Epithelial cell of proximal tubule (primary cell): Measurements from ENCODE around the gene SELENOT. TPM values are rescaled to one million over a fixed set of nuclear protein-coding genes. Genes with fewer than 3 reads are reported as not detected.

Source experiments
- DNase-seq: peaks from one replicate; pipeline ENCODE4 v3.0.0-alpha.2; 2011; ENCODE audit warnings: low read depth
- H3K4me3 ChIP-seq: 2 replicates; pipeline ENCODE4 v1.5.1; 2011; ENCODE audit warnings: low read depth, mild to moderate bottlenecking, low read length
- total RNA-seq: library from RNA; depleted of rRNA; stranded (reverse); fragments of >200 nt; gene quantifications from 2 replicates; pipeline ENCODE4 v1.2.3, GENCODE V29; 2015
- TF ChIP-seq, protein P1 (sequence below): conservative IDR thresholded peaks from 2 replicates; pipeline ENCODE4 v1.5.1; 2012; ENCODE audit warnings: low read depth, mild to moderate bottlenecking, low read length

SELENOT gene
- total RNA-seq, 1 donor from 2014 or later = 104 TPM

DNA sequence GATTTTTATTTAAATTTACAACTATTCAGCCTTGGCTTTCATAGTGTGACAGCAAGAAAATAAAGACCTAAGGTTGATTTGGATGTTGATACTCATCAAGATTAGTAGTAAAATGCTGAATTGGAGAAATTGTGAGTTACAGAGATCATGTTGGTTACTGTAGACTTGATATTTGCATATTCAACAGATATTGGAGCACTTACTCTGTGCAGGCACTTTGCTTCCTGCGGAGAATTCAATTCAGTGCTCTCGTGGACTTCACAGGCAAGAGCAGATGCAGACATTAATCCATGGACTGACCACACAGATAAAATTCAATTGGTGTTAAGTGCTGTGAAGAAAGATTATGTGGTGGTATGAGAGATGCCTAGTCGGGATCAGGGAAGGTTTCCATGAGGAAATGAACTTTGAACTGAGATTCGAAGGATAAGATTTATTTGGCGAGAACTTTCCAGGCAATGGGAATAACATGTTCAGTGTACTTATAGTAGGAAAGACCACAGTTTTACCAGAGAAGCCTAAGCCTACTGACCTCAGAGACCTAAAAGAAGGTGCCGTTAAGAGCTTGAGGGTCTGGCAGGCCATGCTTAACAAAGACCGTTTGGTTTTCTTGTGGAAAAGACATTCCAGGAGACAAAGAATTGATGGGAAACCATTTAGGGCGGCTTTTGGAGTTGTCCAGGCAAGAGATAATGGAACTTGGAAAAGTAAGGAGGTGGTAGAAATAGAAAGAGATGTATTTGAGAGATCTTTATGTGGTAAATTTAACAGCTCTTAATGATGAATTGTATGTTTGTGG, 4.3 kb downstream of the SELENOT start:
- H3K4me3 ChIP-seq = no peak overlapping the region
- DNase-seq = no peak
- TF ChIP-seq, protein P1, sequence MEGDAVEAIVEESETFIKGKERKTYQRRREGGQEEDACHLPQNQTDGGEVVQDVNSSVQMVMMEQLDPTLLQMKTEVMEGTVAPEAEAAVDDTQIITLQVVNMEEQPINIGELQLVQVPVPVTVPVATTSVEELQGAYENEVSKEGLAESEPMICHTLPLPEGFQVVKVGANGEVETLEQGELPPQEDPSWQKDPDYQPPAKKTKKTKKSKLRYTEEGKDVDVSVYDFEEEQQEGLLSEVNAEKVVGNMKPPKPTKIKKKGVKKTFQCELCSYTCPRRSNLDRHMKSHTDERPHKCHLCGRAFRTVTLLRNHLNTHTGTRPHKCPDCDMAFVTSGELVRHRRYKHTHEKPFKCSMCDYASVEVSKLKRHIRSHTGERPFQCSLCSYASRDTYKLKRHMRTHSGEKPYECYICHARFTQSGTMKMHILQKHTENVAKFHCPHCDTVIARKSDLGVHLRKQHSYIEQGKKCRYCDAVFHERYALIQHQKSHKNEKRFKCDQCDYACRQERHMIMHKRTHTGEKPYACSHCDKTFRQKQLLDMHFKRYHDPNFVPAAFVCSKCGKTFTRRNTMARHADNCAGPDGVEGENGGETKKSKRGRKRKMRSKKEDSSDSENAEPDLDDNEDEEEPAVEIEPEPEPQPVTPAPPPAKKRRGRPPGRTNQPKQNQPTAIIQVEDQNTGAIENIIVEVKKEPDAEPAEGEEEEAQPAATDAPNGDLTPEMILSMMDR = no peak

DNA sequence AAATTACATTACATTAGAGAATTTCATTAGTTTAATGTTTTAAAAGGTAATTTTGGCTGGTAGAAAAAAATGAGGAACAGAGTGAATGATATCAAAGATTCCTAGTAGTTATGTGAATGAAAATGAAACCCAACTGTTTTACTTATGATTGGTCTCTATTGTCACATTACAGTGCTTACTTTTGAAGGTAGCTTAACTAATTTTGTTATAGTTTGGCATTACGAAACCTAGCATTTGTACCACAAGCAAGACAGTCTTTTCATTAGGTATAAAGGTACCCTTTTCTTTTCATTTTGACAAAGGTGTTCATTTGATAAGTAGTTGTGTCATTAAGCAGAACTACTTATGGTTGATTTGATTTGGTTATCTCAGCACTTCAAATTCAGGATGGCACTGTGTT, 6.9 kb downstream of the SELENOT start:
- DNase-seq = no peak
- TF ChIP-seq, protein P1 = no peak

DNA sequence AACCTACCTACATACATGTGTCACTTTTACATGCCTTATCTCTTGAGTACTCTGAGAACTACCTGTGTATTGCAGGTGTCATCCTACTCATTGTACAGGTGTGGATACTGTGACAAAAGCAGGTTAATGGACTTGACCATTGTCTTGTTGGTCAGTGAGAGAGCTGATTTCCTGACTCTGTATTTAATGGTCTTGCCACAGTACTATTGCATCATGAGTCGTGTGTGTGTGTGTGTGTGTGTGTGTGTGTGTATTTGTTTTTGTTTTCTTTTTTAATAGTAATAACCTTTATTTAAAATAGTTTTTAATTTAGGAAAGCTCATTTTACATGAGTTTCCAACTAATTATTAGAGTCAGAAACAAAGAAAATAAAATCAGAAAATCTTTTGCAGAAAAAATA, 7.7 kb downstream of the SELENOT start:
- TF ChIP-seq, protein P1 = no peak
- DNase-seq = no peak
- H3K4me3 ChIP-seq = no peak overlapping the region

More for the DNA sequence above, 6.9 kb downstream of the SELENOT start:
- H3K4me3 ChIP-seq = no peak overlapping the region

DNA sequence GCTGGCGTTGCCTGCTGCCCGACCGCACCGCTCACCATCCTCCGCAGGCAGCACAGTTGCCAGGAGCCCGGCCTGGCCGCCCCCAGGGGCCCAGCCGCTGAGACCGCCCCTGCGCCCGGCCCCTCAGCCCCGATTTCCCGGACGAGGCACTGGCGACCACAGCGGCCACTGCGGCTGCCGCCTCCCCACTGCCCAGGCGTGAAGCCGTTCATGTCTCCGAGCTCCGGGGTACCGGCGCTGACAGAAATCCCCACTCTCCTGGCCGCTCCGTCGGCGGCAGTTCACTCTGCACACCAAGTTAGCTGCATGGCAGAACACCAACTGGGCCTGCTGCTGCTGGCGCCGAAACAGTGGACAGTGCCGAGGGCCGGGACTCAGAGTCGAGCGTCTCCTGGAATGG, 8.5 kb downstream of the SELENOT start:
- no peak overlapping the region for H3K4me3 ChIP-seq
- no peak for DNase-seq
- TF ChIP-seq, protein P1 = no peak

DNA sequence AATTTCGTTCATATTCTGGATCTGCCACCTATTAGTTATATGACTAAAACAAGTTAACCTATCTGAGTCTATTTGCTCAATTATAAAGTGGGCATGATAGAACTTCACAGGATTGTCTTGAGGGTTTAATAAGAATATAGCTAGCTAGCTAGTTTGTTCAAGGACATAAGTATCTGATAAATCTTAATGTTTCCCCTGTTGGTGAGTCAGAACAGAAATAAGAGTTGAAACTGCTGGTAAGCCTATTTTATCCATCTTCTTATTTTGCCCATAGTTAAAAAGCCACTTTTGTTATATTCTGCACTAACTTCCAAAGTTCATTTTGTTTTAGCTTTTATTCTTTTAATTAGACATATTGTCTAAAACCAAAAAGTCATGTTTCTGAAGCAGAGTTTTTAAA, 9.4 kb downstream of the SELENOT start:
- no peak overlapping the region for H3K4me3 ChIP-seq
- TF ChIP-seq, protein P1 = no peak
- DNase-seq = no peak

DNA sequence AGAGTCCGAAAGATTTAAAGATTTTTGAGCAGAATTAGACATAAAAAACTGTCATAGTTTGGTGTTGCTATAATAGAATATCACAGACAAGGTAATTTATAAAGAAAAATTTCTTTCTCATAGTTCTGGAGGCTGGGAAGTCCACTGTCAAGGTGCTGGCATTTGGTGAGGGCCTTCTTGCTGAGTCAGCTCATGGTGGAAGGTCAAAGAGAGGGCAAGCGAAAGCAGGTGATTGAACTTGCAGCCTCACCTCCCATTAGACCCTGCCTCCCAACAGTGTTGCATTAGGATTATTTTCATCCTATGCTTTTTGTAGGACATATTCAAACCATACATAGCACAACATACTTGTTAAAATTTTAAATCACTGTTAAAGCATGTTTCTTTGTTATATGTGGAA, 9.9 kb downstream of the SELENOT start:
- DNase-seq = no peak
- no peak overlapping the region for H3K4me3 ChIP-seq
- TF ChIP-seq, protein P1 = no peak

DNA sequence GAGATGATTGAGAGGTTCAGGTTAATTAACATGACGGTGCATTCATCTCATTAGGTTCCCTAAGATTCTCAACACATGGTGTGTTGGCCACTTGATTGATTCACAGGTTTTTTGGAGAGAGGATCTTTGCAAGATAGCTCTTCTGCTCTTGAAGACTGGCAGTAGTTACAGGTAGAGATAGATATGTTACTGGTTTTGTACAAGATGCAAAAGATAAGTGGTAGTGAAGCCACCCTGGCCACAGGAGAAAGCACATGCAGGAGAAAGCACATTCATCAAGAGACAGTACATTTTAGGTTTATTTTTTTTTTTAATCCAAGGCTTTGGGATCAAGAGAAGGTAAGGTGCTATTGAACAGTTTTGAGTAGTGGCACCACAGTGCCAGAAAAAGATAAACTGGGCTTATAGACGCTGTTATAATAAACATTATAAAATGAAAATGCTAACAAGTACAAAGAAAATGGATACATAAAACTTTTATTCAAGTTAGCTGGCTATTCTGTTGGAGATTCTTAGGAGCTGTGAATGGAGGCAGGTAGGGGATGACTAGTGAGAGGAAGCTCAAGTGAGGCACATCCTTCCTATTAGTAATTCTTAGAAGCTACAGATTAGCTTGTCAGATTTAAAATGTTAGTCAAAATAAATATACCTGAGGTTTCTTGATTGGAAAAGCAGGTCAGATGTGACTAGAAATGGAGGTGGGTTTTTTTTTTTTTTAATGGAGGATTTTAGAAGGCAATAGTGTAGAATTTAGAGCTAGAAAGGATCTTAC, 10.8 kb downstream of the SELENOT start:
- no peak for DNase-seq
- TF ChIP-seq, protein P1 = no peak
- no peak overlapping the region for H3K4me3 ChIP-seq
